Right atrium auricular region (tissue), 2 donors: ENCODE data around the gene FOXL1. TPM values are rescaled to one million over a fixed set of nuclear protein-coding genes. Genes with fewer than 3 reads are reported as not detected.

Experiments used
- DNase-seq: peaks from one replicate; pipeline ENCODE4 v3.0.0-alpha.2; 2019; ENCODE audit warnings: low spot score
- H3K27ac ChIP-seq, 2 donors: fragments of 200-600 bp; sonication (generic); 1 replicate in 1 of 2; 2 replicates in 1 of 2; pipeline ENCODE4 v1.5.1; 2016 to 2019
- H3K27me3 ChIP-seq, 2 donors: fragments of 200-600 bp; sonication (generic); one replicate each; pipeline versions ENCODE4 v1.5.1 to v1.6.0; 2017 to 2019
- H3K36me3 ChIP-seq: fragments of 200-600 bp; sonication (generic); one replicate; pipeline ENCODE4 v1.5.1; 2016
- H3K4me1 ChIP-seq, 2 donors: fragments of 200-600 bp; sonication (generic); one replicate each; pipeline versions ENCODE4 v1.5.1 to v1.6.0; 2017 to 2019
- H3K4me3 ChIP-seq, 2 donors: fragments of 200-600 bp; sonication (generic); 1 replicate in 1 of 2; 2 replicates in 1 of 2; pipeline ENCODE4 v1.5.1; 2017 to 2019; ENCODE audit warnings: mild to moderate bottlenecking in 1 of 2, moderate library complexity in 1 of 2
- H3K9me3 ChIP-seq, 2 donors: fragments of 200-600 bp; sonication (generic); one replicate each; pipeline ENCODE4 v1.5.1; 2019
- total RNA-seq, 2 donors: library from RNA; depleted of rRNA; stranded (reverse); fragments of >200 nt; gene quantifications; one replicate each; pipeline ENCODE4 v1.1.0, GENCODE V29; 2016
- TF ChIP-seq, protein P1 (sequence below), 2 donors: fragments of 200-600 bp; sonication (generic); IDR thresholded peaks; one replicate each; pipeline ENCODE4 v1.5.1; 2019; ENCODE audit warnings: antibody characterized with exemption in 2 of 2

The FOXL1 gene
- total RNA-seq, 2 donors from 2014 or later, result 0.85 to 1.3 TPM

DNA sequence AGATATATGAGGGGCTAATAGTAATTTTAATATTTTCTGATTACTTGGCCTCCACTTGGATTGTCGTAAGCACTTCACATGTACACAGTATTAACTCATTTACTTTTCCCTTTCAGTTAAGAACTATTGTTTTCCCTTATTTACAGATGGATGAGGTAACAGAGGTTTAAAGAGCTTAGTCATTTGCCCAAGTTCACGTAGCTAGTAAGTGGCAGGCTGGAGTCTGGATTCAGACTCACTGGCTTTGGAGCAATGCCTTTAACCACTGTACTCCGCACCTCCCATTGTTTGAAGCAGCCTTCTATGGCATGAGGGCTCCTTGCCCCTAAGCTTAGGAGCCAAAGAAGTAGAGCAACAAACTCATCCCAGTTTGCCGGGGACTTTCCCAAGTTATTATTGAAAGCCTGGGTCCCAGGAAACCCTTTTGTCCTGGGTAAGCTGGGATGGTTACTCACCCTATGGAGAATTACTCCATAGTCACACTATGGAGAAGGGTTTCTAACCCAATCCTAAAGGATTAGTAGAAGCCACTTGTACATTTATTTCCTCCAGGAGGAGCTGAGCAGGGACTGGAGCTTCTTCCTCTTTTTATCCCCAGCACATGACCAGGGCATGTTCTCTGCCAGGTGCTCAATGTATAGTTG lies 12.3 kb downstream of the FOXL1 start:
- Histone ChIP-seq H3K4me3 (no peak overlapping the region), H3K4me1 (no peaks in the 10 kb centered on the region), H3K27ac (no peak overlapping the region), H3K36me3 (no peaks in the 10 kb centered on the region), H3K9me3 (no peaks in the 10 kb centered on the region), H3K27me3 (no peaks in the 10 kb centered on the region)
- TF ChIP-seq, protein P1, sequence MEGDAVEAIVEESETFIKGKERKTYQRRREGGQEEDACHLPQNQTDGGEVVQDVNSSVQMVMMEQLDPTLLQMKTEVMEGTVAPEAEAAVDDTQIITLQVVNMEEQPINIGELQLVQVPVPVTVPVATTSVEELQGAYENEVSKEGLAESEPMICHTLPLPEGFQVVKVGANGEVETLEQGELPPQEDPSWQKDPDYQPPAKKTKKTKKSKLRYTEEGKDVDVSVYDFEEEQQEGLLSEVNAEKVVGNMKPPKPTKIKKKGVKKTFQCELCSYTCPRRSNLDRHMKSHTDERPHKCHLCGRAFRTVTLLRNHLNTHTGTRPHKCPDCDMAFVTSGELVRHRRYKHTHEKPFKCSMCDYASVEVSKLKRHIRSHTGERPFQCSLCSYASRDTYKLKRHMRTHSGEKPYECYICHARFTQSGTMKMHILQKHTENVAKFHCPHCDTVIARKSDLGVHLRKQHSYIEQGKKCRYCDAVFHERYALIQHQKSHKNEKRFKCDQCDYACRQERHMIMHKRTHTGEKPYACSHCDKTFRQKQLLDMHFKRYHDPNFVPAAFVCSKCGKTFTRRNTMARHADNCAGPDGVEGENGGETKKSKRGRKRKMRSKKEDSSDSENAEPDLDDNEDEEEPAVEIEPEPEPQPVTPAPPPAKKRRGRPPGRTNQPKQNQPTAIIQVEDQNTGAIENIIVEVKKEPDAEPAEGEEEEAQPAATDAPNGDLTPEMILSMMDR (IDR thresholded peaks at IDR 0.05), result no peak
- no peak for DNase-seq

DNA sequence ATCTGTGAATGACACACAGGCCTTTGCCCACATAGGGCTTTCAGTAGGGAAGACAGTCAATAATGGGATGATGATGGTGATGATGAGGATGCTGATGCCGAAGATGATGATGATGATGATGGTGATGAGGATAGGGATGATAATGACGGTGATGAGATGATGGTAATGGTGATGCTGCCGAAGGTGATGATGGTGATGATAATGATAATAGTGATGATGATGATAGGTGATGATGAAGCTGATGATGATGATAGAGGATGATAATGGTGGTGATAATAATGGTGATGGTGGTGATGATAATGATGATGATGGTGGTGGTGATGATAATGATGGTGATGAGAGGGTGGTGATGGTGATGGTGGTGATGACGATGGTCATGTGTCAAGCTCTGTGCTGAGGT lies 12.9 kb downstream of the FOXL1 start:
- no peak for DNase-seq
- no peak overlapping the region for H3K4me3 ChIP-seq
- no peak overlapping the region for H3K27ac ChIP-seq
- H3K27me3 ChIP-seq, result no peaks in the 10 kb centered on the region
- no peaks in the 10 kb centered on the region for H3K9me3 ChIP-seq
- no peaks in the 10 kb centered on the region for H3K36me3 ChIP-seq
- TF ChIP-seq, protein P1 (IDR thresholded peaks at IDR 0.05), result no peak
- H3K4me1 ChIP-seq, result no peaks in the 10 kb centered on the region

DNA sequence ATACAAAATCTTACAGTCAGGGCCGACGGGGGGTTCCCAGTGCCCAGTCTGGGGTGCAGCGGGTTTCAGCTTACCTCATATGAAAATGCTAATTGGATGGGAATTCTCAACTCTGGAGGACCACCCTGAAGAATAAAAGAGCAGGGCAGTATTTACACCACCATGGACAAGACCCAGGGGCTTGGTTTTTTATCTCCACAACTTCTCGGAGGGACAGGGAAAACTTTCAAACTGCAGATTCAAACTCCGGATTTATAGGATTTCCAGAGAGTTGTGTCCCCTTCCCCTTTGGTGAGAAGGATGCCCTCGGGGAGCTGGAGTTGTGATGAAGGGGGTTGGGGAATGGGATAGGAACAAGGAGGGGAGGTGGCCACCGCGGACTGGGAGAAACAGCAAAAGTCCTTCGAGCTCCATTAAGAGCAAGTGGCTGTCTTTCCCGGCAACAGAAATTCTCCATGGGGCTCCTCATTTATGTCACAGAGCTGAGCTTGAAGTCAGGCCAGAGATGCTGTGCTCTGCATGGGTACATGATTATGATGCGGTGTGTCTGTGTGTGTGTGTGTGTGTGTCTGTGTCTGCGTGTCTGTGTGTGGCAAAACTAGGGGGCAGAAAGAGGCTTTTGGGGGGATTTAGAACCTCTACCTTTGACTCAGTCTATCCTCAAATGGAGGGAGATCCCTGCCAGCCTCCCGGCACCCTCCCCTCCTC lies 15.7 kb downstream of the FOXL1 start:
- Histone ChIP-seq H3K4me3 (no peak overlapping the region), H3K9me3 (no peaks in the 10 kb centered on the region), H3K27me3 (no peaks in the 10 kb centered on the region), H3K4me1 (no peaks in the 10 kb centered on the region), H3K36me3 (no peaks in the 10 kb centered on the region), H3K27ac (no peak overlapping the region)
- DNase-seq, result no peak
- TF ChIP-seq, protein P1 (IDR thresholded peaks at IDR 0.05), result no peak

DNA sequence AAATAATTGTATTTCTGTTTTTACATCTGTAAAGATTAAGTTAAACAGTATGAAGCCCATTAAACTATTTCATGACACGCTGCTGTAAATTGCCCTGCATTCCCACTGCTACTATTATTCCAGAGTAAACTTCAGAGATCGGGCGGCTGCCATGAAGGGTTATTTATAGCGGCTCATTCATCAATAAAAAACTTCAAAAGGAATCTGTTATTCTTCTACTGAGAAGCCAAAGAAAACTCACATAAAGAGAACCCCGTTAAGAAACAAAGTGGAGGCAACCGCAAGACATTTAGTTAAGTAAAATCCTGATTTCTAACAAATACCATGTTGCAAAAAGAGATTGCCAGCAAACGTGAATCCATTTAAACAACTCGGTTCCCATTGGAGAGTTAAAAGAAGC lies 16.4 kb downstream of the FOXL1 start:
- Histone ChIP-seq H3K27me3 (no peaks in the 10 kb centered on the region), H3K9me3 (no peaks in the 10 kb centered on the region), H3K36me3 (no peaks in the 10 kb centered on the region), H3K4me1 (no peaks in the 10 kb centered on the region), H3K27ac (no peak overlapping the region), H3K4me3 (no peak overlapping the region)
- TF ChIP-seq, protein P1 (IDR thresholded peaks at IDR 0.05), result no peak
- no peak for DNase-seq

DNA sequence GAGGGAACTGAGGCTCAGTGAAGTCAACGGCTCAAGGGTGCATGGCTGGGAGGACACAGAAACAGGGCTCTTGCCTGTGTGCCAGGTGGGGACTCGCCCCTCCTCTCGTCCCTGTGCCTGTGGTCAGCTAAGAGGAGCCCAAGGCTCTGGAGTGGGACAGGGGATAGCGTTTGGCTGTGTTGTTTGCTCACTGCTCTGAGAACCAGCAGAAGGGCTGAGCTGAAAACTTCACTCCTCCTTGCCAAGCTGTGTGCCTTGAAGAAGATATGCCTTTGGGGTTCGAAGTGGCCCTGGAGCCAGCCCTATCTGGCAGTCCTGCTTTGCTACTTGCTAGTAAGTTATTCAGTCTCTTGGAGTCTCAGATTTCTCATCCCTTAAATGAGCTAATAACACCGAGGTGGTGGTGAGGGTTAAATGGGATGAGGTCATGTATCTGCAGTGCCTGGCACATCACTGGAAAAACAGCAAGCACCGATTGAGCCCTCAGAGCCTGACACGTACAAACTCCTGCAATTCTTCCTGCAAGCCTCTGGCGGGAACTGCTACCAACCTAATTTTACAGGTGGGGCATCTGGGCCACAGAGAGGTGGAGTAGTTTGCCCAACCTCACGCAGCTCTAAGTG lies 17.7 kb downstream of the FOXL1 start:
- DNase-seq, result no peak
- TF ChIP-seq, protein P1 (IDR thresholded peaks at IDR 0.05), result no peak
- Histone ChIP-seq H3K36me3 (no peaks in the 10 kb centered on the region), H3K27me3 (no peaks in the 10 kb centered on the region), H3K4me3 (no peak overlapping the region), H3K27ac (no peak overlapping the region), H3K9me3 (no peaks in the 10 kb centered on the region), H3K4me1 (no peaks in the 10 kb centered on the region)
